NCI-H774 (cell line): Measurements from ENCODE around the gene ECE1.

ENCODE experiments used
- DNase-seq: peaks from one replicate; lab custom pipeline; 2025; lab: John Stamatoyannopoulos, UW

Gene ECE1

DNA sequence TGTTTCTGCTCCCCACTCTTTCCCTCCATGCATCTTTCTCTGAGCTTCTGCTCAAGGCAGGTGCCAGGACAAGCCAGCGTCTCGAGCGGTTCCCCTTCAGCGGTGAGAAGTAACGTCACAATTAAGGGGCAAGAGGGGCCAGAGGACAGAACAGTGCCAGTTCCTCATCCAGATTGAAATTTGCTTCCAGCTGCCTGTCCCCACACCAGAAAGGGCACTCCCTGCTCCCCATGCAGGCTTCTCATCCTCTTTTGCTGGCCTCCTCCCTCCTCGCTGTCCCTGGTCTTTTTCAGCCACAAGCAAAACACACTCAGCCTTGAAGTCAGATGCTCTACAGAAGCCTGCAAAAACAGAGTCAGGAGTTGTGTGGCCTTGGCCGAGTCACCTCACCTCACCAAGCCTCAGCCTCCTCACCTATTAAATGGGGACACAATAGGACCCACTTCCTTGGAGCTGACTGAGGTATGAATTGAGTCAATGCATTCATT is 35.0 kb upstream of the ECE1 start:
- no peak for DNase-seq

DNA sequence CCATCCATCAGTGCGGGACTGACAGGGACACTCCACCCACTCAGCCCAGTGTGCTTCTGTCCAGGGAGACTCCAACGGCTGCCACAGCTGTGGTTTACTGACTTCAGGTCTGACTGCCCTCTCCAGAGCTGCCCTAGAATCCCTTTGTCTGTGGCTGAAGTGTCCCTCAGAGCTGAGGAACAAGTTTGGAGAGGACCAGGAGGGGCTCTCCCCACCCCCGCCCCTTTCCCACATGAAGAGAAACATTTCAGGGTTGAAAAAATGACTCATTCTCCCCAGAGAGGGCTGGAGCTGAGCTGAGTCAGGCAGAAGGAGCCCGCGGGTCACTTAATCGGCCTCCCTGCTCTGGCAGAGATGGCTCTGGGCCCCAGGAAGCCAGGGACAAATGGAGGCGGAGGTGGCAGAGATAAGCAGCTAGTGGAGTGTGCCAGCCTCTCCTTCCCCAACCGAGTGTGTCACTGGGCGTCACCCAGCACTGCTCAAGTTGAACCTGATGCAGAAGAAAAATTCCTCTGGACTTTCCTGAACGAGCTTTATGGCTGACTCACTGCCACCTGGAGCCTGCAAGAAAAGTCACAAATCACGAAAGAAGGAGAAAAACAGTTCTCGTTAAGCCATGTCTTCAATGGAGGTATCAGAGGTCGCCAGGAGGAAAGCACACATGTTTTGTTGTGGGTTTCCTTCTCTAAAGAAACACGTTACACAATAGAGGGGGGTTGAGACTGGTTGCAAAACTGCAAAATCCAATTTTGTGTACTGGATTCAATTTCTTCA is 34.3 kb upstream of the ECE1 start:
- DNase-seq, result no peak

DNA sequence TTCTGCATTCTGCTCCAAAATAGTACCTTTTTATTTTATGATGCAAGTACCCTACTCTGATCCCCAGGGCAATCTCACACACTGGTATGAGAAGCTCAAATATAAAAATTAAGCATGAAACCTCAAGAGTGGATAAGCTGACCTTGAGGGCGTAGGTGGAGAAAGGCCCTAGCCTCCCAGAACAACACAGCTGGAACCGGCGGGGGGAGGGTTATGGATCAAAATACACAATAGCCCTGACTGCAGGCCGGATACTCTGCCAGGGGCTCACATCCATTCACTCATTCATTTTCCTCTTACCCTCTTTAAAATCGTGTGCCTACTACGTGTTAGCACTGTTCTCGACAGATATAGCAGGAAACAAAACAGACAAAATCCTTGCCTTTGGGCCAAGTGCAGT is 32.8 kb upstream of the ECE1 start:
- no peak for DNase-seq

DNA sequence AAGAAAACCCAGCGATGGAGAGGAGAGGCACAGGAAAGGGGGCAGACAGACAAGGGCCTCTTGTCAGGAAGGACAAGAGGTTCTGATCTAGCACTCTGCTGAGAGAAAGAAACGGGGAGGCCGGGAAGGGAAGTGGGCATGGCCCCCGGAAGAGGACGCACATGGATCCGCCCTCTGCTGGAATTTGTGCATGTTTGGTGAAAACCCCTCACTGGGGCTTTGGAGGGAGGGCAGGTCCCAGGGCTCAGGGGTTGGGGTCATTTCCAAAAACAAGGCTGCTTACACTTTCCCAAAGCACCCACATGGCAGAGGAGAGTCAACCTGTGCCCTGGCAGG is 32.4 kb upstream of the ECE1 start:
- no peak for DNase-seq

DNA sequence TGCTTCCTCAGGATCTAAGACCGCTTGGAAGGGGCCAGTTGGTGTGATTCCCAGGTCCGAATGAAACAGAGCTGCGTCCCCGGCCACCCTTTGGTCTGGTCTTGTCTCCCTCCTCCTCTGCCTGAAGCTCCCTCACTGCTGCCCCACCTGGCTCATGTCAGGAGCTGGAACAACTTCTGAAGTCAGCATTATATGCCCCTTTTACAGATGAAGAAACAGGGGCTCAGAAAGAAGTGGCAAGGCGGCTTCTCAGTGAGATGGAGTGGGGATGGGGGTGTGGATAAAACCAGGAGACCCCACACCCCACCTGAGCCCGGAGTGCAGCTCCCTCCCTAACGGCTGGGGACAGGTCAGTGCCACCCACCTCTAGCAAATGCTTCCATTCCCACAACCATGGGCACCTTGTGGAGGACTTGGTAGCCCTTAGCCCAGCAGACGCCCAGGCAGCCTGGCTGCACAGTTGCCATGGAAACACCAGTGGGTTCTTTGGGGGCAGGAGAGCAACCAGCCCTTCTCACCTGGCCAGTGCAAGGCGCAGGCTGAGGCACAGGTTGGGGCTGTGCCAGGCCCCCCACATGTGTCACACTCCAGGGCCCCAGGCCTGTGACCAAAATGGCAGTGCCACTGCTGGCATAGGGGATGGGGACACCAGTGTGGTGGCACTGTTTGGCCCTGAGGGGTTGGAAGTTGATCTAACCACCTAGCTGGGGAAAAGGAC is 31.9 kb upstream of the ECE1 start:
- no peak for DNase-seq

DNA sequence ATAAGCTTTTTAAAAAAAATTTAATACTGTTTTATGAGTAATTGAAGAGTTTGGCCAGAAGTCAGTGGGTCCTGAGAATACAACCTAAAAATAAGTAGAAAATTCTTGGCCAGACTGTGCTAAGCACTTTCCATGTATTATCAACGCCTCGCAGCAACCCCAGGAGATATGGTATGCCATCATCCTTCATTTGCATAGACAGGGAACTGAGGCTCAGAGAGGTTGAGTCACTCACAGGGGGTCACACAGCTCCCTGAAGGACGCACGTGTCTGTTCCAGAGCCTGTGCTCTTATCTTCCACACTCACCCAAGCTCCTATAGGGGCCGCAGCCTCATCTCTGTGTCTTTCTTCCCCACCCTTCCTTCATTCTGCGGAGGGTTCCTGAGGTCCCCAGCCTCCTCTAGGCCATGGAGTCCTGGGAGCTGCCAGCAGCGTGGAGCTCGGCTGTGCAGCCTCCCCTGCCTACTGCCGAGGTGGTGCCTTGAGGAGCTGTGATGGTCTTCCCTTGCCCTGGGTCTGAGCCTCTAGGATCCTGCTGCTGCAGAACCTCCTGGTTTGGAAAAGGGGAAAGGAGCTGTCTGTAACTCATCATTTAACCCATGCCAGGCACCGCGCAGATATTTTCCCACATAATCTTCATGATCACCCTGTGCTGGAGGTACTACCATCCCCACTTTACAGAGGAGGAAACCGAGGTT is 30.3 kb upstream of the ECE1 start:
- DNase-seq, result no peak

DNA sequence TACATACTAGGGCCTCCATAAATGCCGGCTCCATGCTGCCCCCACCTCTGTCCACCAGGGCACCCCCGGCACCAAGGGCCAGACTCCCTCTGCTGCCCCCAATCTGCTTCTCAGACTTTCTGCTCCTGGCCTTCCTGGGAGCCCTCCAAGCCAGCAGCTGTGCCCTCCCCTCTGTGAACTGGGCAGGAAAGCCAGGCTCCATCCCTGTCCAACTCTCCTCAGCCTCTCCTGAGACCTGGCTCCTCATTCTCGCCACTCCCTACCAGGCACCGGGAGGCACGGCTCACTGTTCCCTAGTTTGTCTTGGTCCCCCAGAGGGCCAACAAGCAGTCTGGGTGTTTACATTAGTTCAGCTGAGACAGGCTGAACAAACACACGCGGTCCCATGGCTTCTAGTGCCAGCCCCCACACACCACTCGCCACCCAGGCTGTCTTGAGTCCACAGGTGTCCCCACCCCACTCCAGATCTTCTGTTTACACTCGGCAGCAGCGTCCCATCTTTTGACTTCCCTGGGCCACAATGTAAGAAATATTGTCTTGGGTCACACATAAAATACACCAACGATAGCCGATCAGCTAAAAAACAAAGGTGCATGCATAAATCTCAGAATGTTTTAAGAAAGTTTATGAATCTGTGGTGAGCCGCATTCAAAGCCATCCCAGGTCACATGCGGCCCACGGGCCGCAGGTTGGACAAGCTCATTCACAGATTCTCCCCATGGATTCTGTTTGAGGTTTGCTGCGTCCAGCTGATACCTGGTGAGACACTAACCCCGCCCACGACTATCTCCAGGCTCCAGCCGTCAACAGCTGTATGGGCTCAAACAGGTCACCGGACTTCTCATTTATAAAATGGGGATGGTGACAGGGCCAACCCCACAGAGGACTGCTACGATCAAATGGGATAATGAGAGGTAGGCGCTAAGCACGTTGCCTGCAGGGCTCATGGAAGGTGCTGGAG is 29.5 kb upstream of the ECE1 start:
- DNase-seq, result no peak

DNA sequence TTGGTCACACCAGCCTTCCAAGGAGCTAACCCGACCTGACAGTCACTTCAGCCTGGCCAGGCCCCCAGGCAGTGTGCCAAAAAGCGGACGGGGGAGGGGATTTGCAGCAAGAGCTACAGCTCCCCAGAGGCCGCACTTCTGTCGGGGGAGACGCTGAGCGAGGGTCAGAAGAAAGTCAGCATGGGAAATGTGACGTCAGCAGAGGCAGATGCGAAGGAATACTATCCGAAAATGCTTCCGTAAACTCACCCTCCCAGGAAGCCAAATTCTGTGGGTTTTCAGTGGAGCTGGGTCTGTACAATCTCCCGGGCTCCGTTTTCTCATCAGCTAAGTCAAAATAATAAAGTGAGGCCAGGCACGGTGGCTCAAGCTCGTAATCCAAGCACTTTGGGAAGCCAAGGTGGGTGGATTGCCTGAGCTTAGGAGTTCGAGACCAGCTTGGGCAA is 28.5 kb upstream of the ECE1 start:
- DNase-seq, result no peak

DNA sequence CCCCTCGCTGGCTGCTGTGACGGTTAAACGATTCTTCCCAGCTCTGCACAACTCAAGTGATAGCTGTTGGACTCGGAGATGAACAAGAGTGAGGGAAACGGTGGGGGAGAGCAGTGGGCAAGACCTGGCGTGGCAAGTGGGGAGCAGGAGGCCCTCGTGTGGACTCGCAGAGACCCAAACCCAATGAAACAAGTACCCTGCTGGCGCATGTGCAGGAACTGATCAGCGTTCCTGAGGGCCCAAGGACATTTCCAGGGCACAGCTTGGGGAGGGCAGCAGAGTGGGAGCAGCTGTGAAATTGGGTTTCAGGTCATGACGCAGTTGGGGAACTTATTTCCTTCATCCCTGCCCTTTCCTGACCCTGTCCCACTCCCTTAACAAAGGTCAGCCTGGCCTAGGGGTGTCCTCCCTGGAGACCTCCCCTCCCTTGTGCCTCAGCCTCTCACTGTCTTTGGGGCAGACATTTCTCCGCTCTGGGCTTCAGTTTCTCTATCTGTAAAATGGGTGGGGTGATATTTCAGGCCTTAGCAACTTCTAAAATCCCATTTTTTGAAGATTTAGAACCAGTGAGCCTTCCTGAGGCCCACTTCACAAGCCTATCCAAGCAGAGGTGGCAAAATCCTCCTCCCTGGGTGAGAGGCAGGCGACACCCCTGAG is 27.9 kb upstream of the ECE1 start:
- DNase-seq, result no peak

DNA sequence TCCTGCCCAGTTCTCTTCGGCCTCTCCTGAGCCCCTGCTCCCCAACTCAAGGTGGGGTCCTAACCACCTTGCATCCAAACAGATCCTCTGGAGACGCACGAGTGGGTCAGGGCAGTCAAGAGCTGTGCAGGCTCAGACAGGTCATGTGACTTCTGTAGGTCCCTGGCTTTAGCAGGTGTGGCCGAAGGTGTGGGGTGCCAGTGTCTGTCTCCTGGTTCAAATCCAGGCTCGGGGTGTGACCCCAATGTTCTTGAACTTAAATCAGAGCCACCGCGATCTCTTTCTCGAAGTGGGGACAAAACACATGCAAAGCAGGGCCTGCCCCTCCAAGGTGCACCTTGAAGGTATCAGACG is 27.4 kb upstream of the ECE1 start:
- no peak for DNase-seq

DNA sequence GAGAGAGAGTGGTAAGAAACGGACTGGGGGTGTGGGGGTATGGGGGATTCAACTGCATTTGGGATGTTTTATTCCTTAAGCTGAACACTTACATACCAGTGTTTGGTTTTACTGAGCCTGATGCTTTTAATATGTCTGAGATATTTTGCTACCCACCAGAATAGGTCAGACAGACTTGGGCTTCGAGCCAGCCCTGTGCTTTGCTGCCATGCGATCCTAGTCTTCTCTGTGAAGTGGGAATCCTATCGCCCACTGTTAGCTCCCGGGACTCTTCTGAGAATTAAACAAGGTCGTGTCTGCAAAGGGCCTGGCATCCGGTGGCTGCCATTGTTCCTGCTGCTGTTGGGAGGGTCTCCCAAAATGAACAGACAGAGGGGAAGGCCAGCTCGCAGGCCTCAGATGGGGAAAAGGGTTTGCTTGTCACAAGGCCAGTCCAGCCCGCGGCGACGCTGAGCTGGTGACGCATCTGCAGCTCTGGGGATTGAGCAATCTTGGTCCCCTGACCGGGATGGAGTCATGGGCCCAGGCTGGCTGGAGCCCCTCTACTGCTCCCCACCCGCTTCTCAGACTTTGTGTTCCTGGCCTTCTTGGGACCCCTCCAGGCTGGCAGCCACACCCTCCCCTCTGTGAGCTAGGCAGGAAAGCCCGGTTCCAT is 26.9 kb upstream of the ECE1 start:
- DNase-seq, result no peak

DNA sequence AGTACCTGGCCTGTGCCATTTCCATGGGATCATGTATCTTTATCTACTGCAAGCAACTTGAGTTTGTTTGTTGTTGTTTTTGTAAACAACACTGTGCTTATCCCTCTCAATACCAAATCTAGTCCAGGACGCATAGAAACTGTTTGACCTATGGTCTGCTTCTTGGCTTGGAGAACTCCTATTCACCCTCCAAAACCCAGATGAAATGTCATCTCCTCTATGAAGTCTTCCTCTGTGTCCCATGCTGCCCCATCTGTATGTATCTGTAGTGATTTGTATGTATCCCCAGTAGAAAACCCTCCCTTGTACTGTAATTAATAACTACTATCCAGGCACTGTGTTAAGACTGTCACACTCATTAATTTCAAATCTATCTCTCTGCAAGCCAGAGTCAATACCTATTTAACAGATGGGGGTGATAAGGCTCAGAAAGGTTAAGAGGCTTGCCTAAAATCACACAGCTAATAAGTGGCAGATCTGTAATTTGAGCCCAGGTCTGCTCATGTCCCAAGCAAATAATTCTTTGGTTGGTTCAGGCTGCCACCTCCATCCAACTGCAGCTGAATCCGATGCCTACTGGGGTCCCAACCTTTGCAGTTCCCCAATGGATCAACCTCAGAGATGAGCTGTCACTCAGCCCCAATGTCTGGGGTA is 24.6 kb upstream of the ECE1 start:
- no peak for DNase-seq

DNA sequence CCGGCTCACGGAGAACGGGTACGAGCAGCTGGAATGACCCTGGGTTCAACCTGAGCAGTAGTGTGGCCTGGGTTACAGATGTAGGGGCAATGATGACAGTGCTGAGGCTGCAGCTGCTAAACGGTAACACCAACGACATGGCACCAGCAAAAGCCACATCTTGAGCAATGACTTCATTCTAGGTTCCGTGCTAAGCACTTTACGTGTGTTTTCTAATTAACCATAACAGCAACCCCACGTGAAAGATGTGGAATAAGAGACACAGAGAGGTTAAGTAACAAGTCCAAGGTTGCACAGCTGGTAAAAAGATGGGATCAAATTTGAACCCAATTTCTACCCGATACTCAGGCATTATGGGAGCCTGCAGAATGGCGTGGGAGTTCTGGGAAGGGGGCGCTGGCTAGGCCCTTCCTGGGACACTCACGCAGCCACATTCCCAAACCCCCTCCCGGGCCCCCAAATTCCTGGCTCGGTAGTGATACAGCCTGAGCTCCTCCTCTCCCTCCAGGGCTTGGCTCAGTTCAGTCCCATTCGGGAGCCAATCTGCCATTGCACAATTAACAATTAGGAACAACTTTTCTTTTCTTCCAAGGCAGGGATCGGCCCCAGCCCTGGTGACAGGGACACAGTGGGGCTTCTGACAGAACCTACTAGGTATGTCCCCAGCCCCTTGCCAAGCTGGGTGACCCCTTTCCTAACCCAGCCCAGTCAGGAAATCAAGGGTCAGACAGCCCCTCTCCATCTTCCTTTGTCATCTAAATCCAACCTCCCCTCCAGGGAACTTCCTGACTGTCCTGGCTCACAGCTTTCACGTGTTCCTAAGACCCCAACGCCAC is 23.8 kb upstream of the ECE1 start:
- no peak for DNase-seq

DNA sequence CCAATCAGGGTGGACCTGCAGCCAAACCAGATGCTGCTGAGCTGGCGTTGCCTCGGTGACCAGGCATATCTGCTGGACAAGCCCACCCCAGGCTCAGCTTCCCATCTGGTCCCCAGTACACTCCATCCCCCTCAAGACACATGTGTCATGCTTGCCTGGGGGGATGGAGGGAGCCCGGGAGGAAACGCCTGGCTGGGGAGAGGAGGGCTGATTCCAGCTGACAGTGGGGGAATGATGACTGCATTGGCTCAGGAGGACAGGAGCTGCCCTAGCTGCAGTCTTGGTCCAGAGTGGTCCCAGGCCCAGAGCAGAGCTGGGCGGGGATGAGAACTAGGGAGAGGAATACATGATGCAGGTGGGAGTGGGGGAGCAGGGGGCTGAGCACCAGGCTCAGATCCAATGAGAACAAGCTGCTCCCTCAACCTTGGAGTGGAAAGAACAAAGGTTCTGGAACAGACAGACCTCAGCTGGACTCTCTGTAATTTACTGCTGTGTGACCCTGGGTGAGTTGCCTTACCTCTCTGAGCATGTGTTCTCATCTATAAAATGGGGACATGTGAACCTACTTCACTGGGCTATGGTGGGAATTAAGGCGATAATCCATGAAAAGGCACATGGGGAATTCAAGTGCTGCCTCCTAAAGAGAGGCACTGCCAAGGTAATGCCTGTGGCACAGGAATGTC is 23.1 kb upstream of the ECE1 start:
- no peak for DNase-seq

DNA sequence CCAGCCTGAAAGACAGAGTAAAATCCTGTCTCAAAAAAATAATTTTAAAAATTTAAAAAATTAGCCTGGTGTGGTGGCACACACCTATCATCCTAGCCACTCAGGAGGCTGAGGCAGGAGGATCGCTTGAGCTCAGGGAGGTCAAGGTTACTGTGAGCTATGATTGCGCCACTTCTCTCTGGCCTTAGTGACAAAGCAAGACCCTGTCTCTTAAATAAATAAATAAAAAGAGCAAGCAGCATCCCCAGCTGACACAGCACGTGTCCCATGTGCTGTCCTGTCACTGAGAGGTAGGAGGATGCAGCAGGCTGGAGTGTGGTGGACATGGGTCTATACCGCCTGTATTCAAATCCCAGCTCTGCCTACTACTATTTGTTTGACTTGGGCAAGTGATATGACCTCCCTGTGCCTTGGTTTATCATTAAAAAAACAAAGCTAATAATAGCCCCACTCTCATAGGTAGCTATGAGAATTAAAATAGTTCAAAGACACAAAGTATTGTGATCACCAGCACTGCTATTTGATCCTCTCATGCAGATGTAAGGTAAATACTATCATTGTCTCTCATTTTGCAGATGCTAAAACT is 22.2 kb upstream of the ECE1 start:
- no peak for DNase-seq

DNA sequence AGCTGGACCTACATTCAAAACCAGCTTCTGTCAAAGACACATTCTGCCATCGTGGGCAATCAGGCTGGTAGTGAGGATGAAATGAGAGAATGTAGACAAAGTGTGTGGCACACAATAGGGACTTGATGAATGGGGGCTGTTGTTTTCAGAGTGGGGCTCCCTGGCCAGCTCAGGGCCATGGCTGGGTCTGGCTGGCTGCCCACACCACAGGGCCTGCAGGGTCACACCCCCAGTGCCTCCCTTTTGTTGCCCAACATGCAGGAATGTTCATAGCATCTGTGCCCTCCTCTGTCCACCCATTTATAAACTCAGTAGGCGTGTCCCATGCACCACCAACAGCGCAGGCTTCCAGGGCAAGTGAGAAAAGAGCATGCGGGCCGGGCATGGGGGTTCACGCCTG is 20.8 kb upstream of the ECE1 start:
- DNase-seq, result no peak

DNA sequence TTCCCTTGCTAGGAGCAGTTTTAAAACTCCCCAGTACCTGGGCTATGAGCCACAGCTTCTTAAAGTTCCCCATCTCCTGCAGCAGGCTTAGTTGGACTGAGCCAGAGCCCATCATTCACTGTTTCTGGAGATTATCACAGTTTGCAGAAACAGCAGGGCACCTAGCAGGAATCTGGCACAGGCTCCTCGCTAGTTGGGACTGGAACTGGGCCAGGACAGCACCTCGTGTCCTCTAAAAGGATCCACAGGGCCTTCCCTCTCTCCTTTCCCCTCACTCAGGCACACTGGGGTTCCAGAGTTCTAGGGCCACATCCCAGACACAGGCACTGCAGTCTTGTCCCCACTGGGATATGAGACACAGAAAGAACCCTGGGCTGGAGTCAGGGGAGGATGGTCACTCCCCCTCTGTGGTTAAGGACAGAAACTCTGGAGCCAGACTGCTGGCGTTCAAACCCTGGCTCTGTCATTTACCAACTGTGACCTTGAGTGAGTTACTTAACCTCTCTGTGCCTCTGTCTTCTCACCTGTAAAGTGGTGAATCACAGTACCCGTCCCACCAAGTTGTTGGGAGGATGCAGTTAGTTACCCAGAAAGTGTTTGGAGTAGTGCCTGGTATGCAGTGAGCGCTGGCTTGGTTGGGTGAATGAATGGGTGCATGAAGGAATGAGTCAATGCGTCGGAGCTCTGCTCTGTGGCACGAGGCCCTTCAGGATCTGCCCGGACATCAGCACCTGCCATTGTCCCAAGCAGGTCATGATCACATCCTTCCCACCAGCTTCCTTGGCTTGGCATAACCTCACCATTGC is 18.8 kb upstream of the ECE1 start:
- no peak for DNase-seq

DNA sequence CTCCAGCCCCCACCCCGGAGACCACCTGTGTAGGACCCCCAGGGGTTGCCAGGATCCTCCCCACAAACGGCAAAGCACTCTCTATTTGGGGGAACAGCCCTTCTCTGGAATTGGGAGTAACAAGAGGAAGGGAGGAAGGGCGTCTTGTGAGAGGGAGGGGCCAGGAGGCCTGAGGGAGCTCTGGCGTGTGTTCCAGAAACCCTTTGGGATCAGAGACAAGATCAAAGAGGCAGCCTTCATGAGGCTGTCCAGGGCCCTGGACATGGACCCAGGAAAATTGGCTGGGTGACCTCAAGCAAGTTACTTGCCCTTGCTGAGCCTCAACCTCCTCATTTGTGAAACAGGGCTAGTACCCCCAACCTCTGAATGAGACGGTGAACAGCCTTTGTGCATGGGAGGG is 18.1 kb upstream of the ECE1 start:
- DNase-seq, result no peak
